HepG2 (cell line): ENCODE measurements around the gene SNRPD3. TPM values are rescaled to one million over a fixed set of nuclear protein-coding genes. Genes with fewer than 3 reads are reported as not detected.

Experiments used
- CENPX ChIP-seq: sonication (generic); formaldehyde crosslinking; IDR thresholded peaks from 2 replicates; pipeline ENCODE4 v1.9.0; 2021; ENCODE audit warnings: mild to moderate bottlenecking, missing genetic modification reagents, moderate library complexity
- ERF ChIP-seq: IDR thresholded peaks from 2 replicates; pipeline ENCODE4 v1.6.1; 2018; ENCODE audit warnings: missing biosample characterization, missing genetic modification reagents
- HES4 ChIP-seq: sonication (generic); formaldehyde crosslinking; IDR thresholded peaks from 2 replicates; pipeline ENCODE4 v1.9.0; 2021; ENCODE audit warnings: mild to moderate bottlenecking, missing genetic modification reagents, borderline replicate concordance
- HIC2 ChIP-seq: sonication (generic); formaldehyde crosslinking; IDR thresholded peaks from 2 replicates; pipeline ENCODE4 v1.9.0; 2022; ENCODE audit warnings: low read depth, missing genetic modification reagents
- KDM6A ChIP-seq: IDR thresholded peaks from 2 replicates; pipeline ENCODE4 v1.6.1; 2016; ENCODE audit warnings: low read depth
- LRRFIP1 ChIP-seq: sonication (generic); formaldehyde crosslinking; conservative IDR thresholded peaks from 2 replicates; pipeline ENCODE4 v1.4.0; 2020; ENCODE audit warnings: missing genetic modification reagents
- MATR3 ChIP-seq: sonication (generic); formaldehyde crosslinking; IDR thresholded peaks from 2 replicates; pipeline ENCODE4 v1.4.0; 2020; ENCODE audit warnings: missing genetic modification reagents
- MXD4 ChIP-seq: IDR thresholded peaks from 2 replicates; pipeline ENCODE4 v1.6.1; 2016; ENCODE audit warnings: mild to moderate bottlenecking, missing biosample characterization, missing genetic modification reagents
- MXI1 ChIP-seq: IDR thresholded peaks from 3 replicates; pipeline ENCODE4 v1.6.1; 2012; ENCODE audit warnings: low read depth, low read length, inconsistent platforms, borderline replicate concordance
- MYNN ChIP-seq: sonication (generic); formaldehyde crosslinking; IDR thresholded peaks from 2 replicates; pipeline ENCODE4 v1.4.0; 2020; ENCODE audit warnings: mild to moderate bottlenecking, low read depth, missing genetic modification reagents
- NFRKB ChIP-seq: fragments of 450-650 bp; IDR thresholded peaks from 2 replicates; pipeline ENCODE4 v1.6.1; 2017
- PCBP1 ChIP-seq: fragments of 200-400 bp; formaldehyde crosslinking; IDR thresholded peaks from 2 replicates; pipeline ENCODE4 v1.6.1; 2017; ENCODE audit warnings: mild to moderate bottlenecking, low read depth, low read length, borderline replicate concordance
- RFXANK ChIP-seq: IDR thresholded peaks from 2 replicates; pipeline ENCODE4 v1.6.1; 2016
- TFAP4 ChIP-seq: sonication (generic); IDR thresholded peaks from 2 replicates; pipeline ENCODE4 v1.6.1; 2016; ENCODE audit warnings: low read depth, borderline replicate concordance
- TOE1 ChIP-seq: sonication (generic); formaldehyde crosslinking; IDR thresholded peaks from 2 replicates; pipeline ENCODE4 v1.4.0; 2020; ENCODE audit warnings: mild to moderate bottlenecking, missing genetic modification reagents
- ZBTB46 ChIP-seq: sonication (generic); formaldehyde crosslinking; IDR thresholded peaks from 2 replicates; pipeline ENCODE4 v1.4.0; 2020; ENCODE audit warnings: mild to moderate bottlenecking, missing genetic modification reagents, borderline replicate concordance
- ZMYM2 ChIP-seq: sonication (generic); formaldehyde crosslinking; IDR thresholded peaks from 2 replicates; pipeline ENCODE4 v1.8.0; 2022; ENCODE audit warnings: mild to moderate bottlenecking, missing genetic modification reagents
- ZNF138 ChIP-seq: sonication (generic); formaldehyde crosslinking; IDR thresholded peaks from 2 replicates; pipeline ENCODE4 v1.5.0; 2020; ENCODE audit warnings: mild to moderate bottlenecking, low read depth, missing genetic modification reagents
- ZNF18 ChIP-seq: sonication (generic); formaldehyde crosslinking; IDR thresholded peaks from 2 replicates; pipeline ENCODE4 v1.8.0; 2022; ENCODE audit warnings: mild to moderate bottlenecking, missing genetic modification reagents; ENCODE audit not compliant: insufficient replicate concordance
- ZNF546 ChIP-seq: sonication (generic); formaldehyde crosslinking; conservative IDR thresholded peaks from 2 replicates; pipeline ENCODE4 v1.8.1; 2023; ENCODE audit warnings: mild to moderate bottlenecking, missing genetic modification reagents
- ZNF589 ChIP-seq: sonication (generic); formaldehyde crosslinking; conservative IDR thresholded peaks from 2 replicates; pipeline ENCODE4 v1.8.0; 2022; ENCODE audit warnings: mild to moderate bottlenecking, moderate library complexity, missing genetic modification reagents
- ZNF761 ChIP-seq: sonication (generic); formaldehyde crosslinking; conservative IDR thresholded peaks from 2 replicates; pipeline ENCODE4 v1.4.0; 2020; ENCODE audit warnings: mild to moderate bottlenecking, missing genetic modification reagents
- polyA plus RNA-seq, 8 experiments: library from polyadenylated mRNA; depleted of rRNA in 3 of 8; stranded (reverse) in 7 of 8; unstranded in 1 of 8; fragments of >200 nt; fragmentation: Illumina TruSeq in 4 of 8; extraction: Trizol in 4 of 8; gene quantifications; 2 replicates each; pipeline versions ENCODE4 v1.2.1 to v1.2.3, GENCODE V29; 2011 to 2016; ENCODE audit warnings: low read depth in 4 of 8, missing spikeins in 1 of 8, mixed read lengths in 1 of 8; ENCODE audit not compliant: insufficient read depth in 1 of 8
- total RNA-seq, 5 experiments: library from RNA; depleted of rRNA; stranded (reverse); fragments of >200 nt; fragmentation: Illumina TruSeq; extraction: Trizol; gene quantifications; 2 replicates each; pipeline ENCODE4 v1.2.3, GENCODE V29; 2016; ENCODE audit warnings: low read depth in 1 of 5

SNRPD3 gene
- total and polyA plus RNA-seq, 2 of the 13 experiments (the other 11 are each of a cell fraction or from before 2014, with no cell fraction given) = 110 to 209 TPM

- no peak for TF ChIP-seq PCBP1
- TF ChIP-seq ZBTB46 (CRISPR knock-in tag) = no peak
- peak; percentile 87 for TF ChIP-seq MXD4 (CRISPR knock-in tag)
- no peak; the same call in 1 of the 2 replicates for TF ChIP-seq ZNF589 (CRISPR knock-in tag)
- peak; percentile 92 for TF ChIP-seq KDM6A (CRISPR knock-in tag)
- peak; percentile 99 for TF ChIP-seq TFAP4
- no peak for TF ChIP-seq CENPX (CRISPR knock-in tag)
- peak; percentile 88 for TF ChIP-seq ZMYM2 (CRISPR knock-in tag)
- TF ChIP-seq TOE1 (CRISPR knock-in tag) = peak; percentile 93
- TF ChIP-seq RFXANK = peak; percentile 93
- peak; percentile 97 for TF ChIP-seq ZNF546 (CRISPR knock-in tag)
- peak; percentile 71 for TF ChIP-seq ZNF18 (CRISPR knock-in tag)
- TF ChIP-seq MXI1 = peak; percentile 80; the same call in 2 of the 3 replicates
- peak; percentile 99 for TF ChIP-seq ERF (CRISPR knock-in tag)
- TF ChIP-seq ZNF761 = peak; percentile 96
- peak; percentile 96 for TF ChIP-seq HES4 (CRISPR knock-in tag)
- 0 out of 2 replicates have a peak, but pooled peaks have one; percentile 87 for TF ChIP-seq ZNF138
- no peak for TF ChIP-seq MATR3 (CRISPR knock-in tag)
- TF ChIP-seq MYNN (CRISPR knock-in tag) = no peak
- no peak for TF ChIP-seq NFRKB
- TF ChIP-seq HIC2 (CRISPR knock-in tag) = peak; percentile 85
- TF ChIP-seq LRRFIP1 (CRISPR knock-in tag) = no peak
Observed at GRCh38 chr22:24514241-24515026, 41.4 kb upstream of the SNRPD3 start (continued).
